Measurements from ENCODE around the gene RPL38.

RPL38 gene

DNA sequence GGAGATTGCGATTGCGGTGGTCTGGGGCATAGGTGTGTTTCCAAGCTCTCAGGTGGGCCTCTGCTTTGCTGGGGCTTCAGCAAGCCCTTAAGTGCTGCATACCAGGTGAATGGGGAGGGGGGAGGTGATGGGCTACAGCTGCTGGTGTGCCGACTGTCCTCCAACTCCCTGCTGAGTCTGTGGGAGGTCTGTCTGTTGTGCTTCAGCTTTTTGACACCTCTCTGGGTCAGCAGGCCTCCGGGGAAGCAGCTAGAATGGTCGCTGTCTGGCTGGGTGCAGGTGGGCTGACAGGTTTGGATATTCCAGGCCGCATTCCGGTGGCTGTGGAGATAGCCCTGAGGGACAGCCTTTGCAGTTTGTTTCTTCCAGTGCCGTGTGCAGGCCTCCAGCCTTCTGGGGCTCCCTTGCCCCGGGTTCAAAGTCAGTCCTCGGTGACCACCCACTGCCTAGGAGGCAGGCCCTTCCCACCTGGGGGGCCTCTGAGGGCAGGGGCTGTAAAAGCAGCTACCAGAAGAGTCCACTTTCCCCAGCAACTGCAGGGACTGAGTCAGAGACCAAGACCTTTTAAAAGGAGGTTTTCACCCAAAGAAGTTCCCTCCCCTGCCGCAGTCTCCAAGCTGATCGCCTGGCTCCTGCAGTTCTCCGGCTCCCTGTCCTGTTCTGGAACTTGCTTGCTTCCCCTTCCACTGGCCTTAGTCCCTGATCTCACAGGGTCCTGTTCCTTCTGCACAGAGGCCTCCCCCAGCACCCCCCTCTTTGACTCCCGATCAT lies 7.8 kb downstream of the RPL38 start:
- DNase-seq = no peak

- DNase-seq = no peak
These were observed 8.4 kb downstream of the RPL38 start for GRCh38 chr17:74211912-74212208.

DNA sequence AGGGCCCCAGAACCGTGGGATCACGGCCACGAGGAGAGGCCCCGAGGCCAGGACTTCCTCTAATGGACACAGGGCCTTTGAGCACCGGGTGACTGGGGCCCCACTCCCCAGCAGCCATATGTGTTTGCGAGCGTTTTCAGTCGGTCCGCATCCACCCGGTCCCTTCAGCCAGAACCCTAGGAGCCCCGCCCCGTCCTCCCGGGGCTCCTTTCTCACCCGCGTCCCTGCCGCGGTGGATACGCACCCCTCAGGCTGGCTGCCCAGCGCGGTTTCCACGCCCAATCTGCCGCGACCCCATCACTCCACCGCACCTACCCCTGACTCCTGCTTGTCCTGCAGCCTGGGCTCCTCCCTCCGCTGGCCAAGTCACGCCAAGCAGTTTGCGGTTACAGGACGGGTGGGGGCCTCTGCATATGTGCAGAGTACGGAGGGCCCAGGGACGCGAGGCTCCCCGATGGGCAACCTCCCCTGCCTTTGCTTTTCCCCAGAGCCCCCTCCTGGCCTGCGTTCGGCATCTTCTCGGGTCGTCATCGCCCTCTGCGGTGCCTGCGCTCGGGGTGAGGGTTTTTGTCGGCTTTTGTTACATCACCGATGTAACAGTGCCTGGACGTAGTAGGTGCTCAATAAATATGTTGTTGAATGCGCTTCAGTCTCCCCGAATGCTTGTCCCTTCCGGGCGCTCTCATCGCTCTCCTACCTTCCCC lies 8.9 kb downstream of the RPL38 start:
- DNase-seq = no peak

- peak; percentile 84 for DNase-seq
These were observed 9.7 kb downstream of the RPL38 start, which contains the start of gene TTYH2 for GRCh38 chr17:74212913-74213791. TSS of gene TTYH2 (plus strand) at chr17:74213571. CDS start at chr17:74213588, 17 bp downstream.

DNA sequence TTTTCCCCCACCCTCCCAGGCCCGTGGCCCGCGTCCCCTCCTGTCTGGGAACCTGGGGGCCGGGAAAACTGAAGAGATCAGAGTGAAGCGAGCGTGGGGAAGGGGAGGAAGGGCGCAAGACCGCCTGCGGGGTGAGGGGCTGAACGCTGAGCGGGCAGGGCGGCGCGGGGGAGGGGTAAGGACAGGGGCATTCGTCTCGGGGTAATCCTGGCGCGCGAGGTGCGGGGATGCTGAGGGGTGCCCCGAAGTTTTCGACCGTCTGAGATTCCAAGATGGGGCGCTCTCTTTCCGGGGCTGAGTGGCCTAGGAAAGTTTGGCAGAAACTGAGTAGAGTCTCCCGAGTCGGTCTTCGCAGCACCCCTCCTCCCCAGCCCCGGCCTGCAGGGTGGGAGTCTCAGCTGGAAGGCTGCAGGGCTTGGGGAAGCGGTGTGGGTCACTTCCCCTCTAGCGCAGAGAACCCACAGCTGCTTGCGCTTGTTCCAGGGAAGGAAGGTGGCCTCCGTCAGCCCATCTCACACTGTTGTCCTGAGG lies 10.4 kb downstream of the RPL38 start:
- DNase-seq = no peak

- DNase-seq = no peak
These were observed 11.2 kb downstream of the RPL38 start for GRCh38 chr17:74214484-74215341.

GRCh38 chr17:74215342-74215727 lies 11.9 kb downstream of the RPL38 start:
- no peak for DNase-seq

- DNase-seq = no peak
These were observed 13.0 kb downstream of the RPL38 start for GRCh38 chr17:74216505-74216904.

DNA sequence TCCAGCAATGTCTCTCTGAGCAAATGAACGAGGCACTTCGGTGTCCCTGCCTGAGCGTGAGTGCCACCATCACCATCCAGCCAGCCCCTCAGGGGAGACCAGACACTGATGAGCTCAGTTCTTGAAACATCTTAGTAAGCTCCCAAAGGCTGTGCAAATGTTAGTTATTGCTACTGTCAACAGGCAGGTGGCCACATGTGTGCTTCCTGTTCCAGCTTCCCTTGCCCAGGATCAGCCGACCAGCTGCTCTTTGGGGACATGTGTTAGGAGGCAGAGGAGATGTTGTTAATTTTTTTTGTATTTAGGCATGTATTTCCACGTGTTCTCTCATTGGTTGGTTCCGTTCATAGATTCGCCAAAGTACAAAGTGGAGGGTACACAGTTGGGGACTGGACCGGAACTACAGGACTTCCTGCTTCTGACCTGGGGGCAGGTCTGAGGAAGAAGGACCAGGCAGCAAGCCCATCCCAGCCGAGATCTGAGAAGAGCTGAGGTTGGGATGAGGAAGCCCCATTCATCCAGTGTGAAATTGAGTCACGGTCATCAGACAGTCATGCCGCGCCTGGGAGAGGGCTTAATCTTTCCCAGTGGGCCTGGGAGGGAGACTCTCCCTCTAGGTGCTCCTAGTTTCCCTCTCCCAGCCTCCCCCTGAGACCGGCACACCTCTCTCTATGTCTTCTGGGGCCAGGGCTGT lies 13.7 kb downstream of the RPL38 start:
- no peak for DNase-seq

DNA sequence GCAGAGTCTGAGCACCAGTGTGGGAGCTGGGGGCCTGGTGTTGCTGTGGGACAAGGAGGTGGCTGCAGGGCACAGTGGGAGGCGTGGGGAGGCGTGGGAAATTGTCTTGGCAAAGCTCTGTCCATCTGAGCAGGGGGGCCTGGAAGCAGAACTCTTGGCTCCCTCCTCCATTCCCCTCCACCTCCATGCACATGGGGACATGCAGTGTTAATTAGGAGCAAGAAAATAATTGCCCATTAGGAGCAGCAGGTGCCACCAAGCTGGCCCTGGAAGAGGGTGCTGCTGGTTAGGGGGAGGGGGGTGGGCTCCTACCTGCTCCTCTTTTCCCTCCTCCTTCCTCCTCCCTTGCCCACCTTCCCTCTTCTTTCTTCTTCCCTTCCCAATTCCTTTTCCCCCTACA lies 14.4 kb downstream of the RPL38 start:
- DNase-seq = no peak

DNA sequence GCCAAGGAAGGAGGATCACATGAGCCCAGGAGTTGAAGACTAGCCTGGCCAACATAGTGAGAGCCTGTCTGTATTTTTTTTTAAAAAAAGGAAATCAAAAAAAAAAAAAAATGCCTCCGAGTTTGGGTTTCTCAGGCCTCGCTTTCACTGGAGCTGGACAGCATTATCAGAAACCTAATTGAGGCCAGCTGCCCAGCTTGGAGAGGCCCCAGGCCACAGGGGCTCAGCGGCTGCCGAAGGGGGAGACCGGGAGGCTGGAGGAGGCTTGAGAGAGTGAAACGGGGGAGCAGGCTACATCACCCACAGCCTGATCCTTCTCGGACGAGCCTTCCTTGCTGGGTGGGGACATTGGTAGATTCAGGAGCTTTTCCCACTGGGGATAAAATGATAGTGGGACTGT lies 15.0 kb downstream of the RPL38 start:
- DNase-seq = no peak

GRCh38 chr17:74219576-74220133 lies 16.2 kb downstream of the RPL38 start:
- DNase-seq = no peak

DNA sequence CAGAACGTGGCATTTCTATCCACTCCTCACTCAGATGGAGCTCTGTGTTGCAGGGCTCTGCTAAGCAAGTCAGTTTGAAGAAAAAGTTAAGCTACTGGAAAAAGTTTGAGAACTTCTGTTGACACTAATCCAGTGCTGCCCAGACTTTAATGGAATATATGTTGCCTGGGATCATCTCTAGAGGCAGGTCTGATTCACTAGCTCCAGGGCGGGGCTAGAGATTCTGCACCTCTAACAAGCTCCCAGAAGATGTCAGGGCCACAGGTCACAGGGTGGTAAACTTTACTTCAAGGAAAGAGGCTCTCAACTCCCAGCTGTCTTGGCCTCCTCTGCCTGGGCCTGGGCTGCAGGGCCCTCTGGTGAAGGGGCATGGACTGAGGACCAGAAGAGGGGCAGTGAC lies 16.7 kb downstream of the RPL38 start:
- no peak for DNase-seq

DNA sequence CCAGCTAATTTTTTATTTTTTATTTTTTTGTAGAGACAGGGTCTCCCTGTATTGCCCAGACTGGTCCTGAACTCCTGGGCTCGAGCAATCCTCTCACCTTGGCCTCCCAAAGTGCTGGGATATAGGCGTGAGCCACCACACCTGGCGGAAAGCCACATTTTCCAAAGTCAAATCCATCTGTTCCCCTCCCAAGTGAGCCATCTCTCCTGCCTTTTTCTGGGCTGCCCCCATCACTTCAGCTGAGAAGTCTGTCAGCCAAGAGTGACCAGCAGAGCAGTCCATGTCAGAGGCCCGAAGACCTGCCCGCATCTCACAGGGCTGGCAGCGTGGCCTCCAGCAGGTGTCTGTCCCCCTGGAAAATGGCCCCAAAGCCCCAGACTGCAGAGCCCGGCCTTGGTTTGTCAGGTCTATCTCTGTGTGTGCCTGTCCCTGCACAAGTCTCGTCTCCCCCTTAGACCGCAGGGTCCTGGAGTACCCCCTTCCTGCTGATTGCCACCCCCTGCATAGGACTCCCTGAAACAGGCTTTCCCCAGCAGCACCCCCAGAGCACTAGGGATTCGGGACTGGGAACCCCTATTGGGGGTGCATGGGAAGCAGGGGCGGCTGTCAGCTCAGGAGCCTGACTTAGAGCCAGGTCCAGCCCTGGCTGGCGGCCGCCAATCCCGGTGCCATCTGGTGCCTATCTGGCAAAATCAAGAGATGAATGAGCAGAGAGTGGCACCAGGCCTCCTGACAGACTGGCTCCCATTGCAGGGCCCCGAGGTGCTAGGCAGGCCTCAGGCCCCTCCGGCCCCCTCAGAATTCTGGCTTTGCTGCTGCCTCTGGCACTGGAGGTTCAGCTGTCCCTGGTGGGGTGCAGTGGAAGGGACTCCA lies 17.7 kb downstream of the RPL38 start:
- no peak for DNase-seq

- DNase-seq = no peak
These were observed 18.9 kb downstream of the RPL38 start for GRCh38 chr17:74222399-74222798.

- DNase-seq = no peak
These were observed 20.4 kb downstream of the RPL38 start for GRCh38 chr17:74223901-74224300.

DNA sequence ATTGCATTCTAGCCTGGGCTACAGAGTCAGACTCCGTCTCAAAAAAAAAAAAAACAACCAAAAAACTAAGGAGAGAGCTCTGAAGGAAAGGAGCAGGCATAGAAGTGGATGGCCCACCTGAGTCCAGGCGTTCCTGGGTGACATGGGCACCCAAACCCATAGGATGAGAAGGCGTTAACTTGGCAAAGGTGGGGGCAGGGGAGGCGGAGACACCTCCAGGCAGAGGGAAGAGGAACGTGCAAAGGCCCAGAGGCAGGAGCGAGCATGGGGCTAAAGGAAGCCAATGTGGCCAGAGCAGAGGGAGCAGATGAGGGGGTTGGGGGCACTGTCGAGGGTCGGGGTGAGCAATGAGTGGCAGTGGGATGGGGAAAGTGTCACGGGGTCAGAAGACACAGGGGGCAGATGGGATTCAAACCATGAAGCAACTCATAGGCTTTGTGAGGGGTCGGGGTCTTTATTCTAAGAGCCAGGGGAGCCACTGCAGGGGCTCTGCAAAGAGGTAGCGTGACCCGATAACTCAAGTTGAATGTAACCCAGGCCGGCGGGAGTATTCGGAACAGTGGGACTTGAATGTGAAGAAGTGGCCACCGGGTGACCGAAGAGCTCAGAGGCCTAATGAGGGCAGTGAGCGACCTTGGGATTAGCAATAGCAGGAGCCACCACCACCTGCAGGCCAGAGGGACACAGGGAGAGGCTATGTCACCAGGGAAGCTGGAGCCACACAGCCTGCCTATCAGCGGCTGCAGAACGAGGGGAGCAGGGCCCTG lies 21.7 kb downstream of the RPL38 start:
- no peak for DNase-seq

GRCh38 chr17:74226252-74226651 lies 22.8 kb downstream of the RPL38 start:
- DNase-seq = no peak

DNA sequence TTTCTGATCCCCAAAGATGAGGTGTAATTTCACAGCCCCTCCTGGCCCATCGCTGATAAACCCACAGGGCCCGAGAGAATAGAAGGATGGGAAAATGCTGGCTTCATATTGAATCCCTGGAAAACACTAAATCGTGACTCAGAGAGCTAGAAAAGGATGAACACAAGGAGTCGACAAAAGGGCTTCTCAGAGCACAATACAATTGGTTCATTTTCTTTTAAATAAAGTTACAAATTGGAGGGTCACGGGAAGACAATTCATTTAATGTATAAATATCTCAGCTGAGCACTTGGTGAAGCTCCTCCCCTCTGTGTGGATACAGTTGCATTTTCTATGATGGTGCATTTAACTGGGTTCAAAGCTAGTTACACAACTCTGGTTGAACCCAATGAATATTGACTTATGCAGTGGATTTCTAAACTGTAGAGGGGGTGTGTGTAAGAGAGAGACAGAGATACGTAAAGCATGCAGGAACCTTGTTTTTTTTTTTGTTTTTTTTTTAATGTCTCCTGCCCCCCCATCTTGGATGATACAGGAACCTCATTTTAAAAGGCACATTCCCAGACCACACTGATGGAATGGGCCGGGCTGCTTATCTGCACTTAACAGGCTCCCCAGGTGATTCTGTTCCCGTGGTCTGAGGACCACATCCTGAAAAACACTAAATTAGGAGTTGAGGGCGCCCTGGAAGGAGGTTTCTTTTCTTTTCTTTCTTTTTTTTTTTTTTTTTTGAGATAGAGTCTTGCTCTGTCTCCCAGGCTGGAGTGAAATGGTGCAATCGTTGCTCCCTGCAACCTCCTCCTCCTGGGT lies 24.0 kb downstream of the RPL38 start:
- DNase-seq = no peak
